DND-41 (cell line): ENCODE results near the gene RAI14.

Source experiments
- EZH2 ChIP-seq: IDR thresholded peaks from 3 replicates; pipeline ENCODE4 v1.6.1; 2012; ENCODE audit warnings: borderline replicate concordance, low read depth, mild to moderate bottlenecking, moderate library complexity, low read length, inconsistent platforms; ENCODE audit not compliant: severe bottlenecking
- TF ChIP-seq, protein P1 (sequence below): IDR thresholded peaks from 2 replicates; pipeline ENCODE4 v1.5.1; 2012; ENCODE audit warnings: borderline replicate concordance, low read length, moderate library complexity, mild to moderate bottlenecking; ENCODE audit not compliant: poor library complexity, severe bottlenecking; ENCODE audit errors: extremely low read depth

DNA sequence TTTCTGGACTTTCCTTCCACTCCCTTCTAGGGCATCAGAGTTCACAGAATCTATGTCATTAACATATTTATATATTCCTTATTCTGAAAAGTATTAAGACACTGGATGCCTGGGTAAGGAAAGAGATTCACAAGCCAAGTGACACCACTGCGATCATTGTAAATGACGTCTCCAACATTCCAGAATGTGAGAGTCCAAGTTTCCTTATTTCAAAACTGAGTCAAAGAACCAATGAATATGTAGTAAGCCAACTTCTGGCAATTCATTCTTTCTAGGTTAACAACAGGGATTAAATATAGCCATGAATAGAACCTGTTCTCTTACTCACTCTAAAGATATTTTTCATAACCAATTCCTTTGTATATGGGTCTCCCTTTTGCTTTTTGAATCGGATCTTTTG is 18.1 kb downstream of the RAI14 start:
- TF ChIP-seq, protein P1, sequence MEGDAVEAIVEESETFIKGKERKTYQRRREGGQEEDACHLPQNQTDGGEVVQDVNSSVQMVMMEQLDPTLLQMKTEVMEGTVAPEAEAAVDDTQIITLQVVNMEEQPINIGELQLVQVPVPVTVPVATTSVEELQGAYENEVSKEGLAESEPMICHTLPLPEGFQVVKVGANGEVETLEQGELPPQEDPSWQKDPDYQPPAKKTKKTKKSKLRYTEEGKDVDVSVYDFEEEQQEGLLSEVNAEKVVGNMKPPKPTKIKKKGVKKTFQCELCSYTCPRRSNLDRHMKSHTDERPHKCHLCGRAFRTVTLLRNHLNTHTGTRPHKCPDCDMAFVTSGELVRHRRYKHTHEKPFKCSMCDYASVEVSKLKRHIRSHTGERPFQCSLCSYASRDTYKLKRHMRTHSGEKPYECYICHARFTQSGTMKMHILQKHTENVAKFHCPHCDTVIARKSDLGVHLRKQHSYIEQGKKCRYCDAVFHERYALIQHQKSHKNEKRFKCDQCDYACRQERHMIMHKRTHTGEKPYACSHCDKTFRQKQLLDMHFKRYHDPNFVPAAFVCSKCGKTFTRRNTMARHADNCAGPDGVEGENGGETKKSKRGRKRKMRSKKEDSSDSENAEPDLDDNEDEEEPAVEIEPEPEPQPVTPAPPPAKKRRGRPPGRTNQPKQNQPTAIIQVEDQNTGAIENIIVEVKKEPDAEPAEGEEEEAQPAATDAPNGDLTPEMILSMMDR, result no peak
- no peak for TF ChIP-seq EZH2
